ENCODE data around the gene SORCS2. TPM values are rescaled to one million over a fixed set of nuclear protein-coding genes. Genes with fewer than 3 reads are reported as not detected.

Gene SORCS2
- polyA plus RNA-seq, 3 donors: 0.46 to 0.55 TPM; not detected in 1

GRCh38 chr4:7781366-7781765 is 589.0 kb downstream of the SORCS2 start:
- Histone ChIP-seq H3K27ac (ENCODE audit: low read depth in 1 of 2, low read length in 2 of 2) (no peak overlapping the region), H3K79me2 (ENCODE audit: insufficient read depth, low read length) (no peaks in the 10 kb centered on the region), H2AFZ (ENCODE audit: insufficient read depth, low read depth, low read length, poor library complexity, severe bottlenecking) (no peak overlapping the region), H3K4me2 (replicated peaks; ENCODE audit: extremely low read depth, low read length, poor library complexity, severe bottlenecking) (no peak overlapping the region), H3K4me1 (ENCODE audit: control insufficient read depth in 1 of 2, insufficient read depth in 2 of 2, low read length in 2 of 2) (peaks cover 6 to 9% of the 10 kb centered on the region in 2 donors), H3K9ac (ENCODE audit: insufficient read depth, low read length, poor library complexity, severe bottlenecking) (no peak overlapping the region), H3K9me3 (replicated peaks in 1 of 2; ENCODE audit: control insufficient read depth in 1 of 2, insufficient read depth in 1 of 2, low read length in 2 of 2) (no peaks in the 10 kb centered on the region), H4K20me1 (ENCODE audit: insufficient read depth, low read length) (no peaks in the 10 kb centered on the region), H3K4me3 (replicated peaks in 1 of 3; ENCODE audit: low read depth in 2 of 3, low read length in 3 of 3) (no peak overlapping the region), H3K36me3 (replicated peaks in 1 of 2; ENCODE audit: control insufficient read depth in 1 of 2, insufficient read depth in 2 of 2, low read length in 2 of 2) (no peaks in the 10 kb centered on the region), H3K27me3 (ENCODE audit: control insufficient read depth in 2 of 2, insufficient read depth in 2 of 2, low read length in 2 of 2) (no peaks in the 10 kb centered on the region)
- H3K9me3 Mint-ChIP-seq: peaks cover 0 to 3% (median 0%) of the 10 kb centered on the region in 7 donors
- TF ChIP-seq CTCF (IDR thresholded peaks at IDR 0.05): no peak
- intact Hi-C loops (cut with micrococcal nuclease): no loop called here
- H3K36me3 Mint-ChIP-seq: peaks cover 0 to 30% of the 10 kb centered on the region in 2 donors
- peaks cover 14% of the 10 kb centered on the region for H3K4me1 Mint-ChIP-seq
- DNase-seq: no peak
- peaks cover 4 to 7% (median 7%) of the 10 kb centered on the region in 3 donors for H3K27me3 Mint-ChIP-seq (ENCODE audit: low read depth in 3 of 3)
- H3K27ac Mint-ChIP-seq: peak overlapping the region in 1 of 7 donors; percentile 83
- WGBS (ENCODE audit: insufficient coverage): 0% methylated on average over 5 of the region's 13 CpGs
- no peak overlapping the region for H3K4me3 Mint-ChIP-seq

- Histone ChIP-seq H3K4me1 (ENCODE audit: control insufficient read depth in 1 of 2, insufficient read depth in 2 of 2, low read length in 2 of 2) (peaks cover 6 to 9% of the 10 kb centered on the region in 2 donors), H3K79me2 (ENCODE audit: insufficient read depth, low read length) (no peaks in the 10 kb centered on the region), H2AFZ (ENCODE audit: insufficient read depth, low read depth, low read length, poor library complexity, severe bottlenecking) (no peak overlapping the region), H3K27me3 (ENCODE audit: control insufficient read depth in 2 of 2, insufficient read depth in 2 of 2, low read length in 2 of 2) (no peaks in the 10 kb centered on the region), H3K36me3 (replicated peaks in 1 of 2; ENCODE audit: control insufficient read depth in 1 of 2, insufficient read depth in 2 of 2, low read length in 2 of 2) (no peaks in the 10 kb centered on the region), H3K9me3 (replicated peaks in 1 of 2; ENCODE audit: control insufficient read depth in 1 of 2, insufficient read depth in 1 of 2, low read length in 2 of 2) (no peaks in the 10 kb centered on the region), H3K27ac (ENCODE audit: low read depth in 1 of 2, low read length in 2 of 2) (no peak overlapping the region), H3K4me2 (replicated peaks; ENCODE audit: extremely low read depth, low read length, poor library complexity, severe bottlenecking) (no peak overlapping the region), H4K20me1 (ENCODE audit: insufficient read depth, low read length) (no peaks in the 10 kb centered on the region), H3K9ac (ENCODE audit: insufficient read depth, low read length, poor library complexity, severe bottlenecking) (no peak overlapping the region), H3K4me3 (replicated peaks in 1 of 3; ENCODE audit: low read depth in 2 of 3, low read length in 3 of 3) (no peak overlapping the region)
- Mint-ChIP-seq H3K4me1 (peaks cover 14% of the 10 kb centered on the region), H3K4me3 (no peak overlapping the region), H3K27me3 (ENCODE audit: low read depth in 3 of 3) (peaks cover 2 to 7% (median 5%) of the 10 kb centered on the region in 3 donors), H3K9me3 (peaks cover 0 to 3% (median 0%) of the 10 kb centered on the region in 7 donors), H3K36me3 (peaks cover 0 to 28% of the 10 kb centered on the region in 2 donors), H3K27ac (peak overlapping the region in 1 of 7 donors; percentile 81)
- no peak for DNase-seq
- no peak for TF ChIP-seq CTCF (IDR thresholded peaks at IDR 0.05)
- WGBS (ENCODE audit: insufficient coverage): 86% methylated on average over 17 of the region's 17 CpGs
- intact Hi-C loops (cut with micrococcal nuclease): no loop called here
These were observed 589.7 kb downstream of the SORCS2 start for GRCh38 chr4:7781993-7782392.

Data from CD14-positive monocyte (primary cell).